DND-41 (cell line): Measurements from ENCODE around the gene MAP3K6.

Source experiments
- EZH2 ChIP-seq: IDR thresholded peaks from 3 replicates; pipeline ENCODE4 v1.6.1; 2012; ENCODE audit warnings: borderline replicate concordance, low read depth, mild to moderate bottlenecking, moderate library complexity, low read length, inconsistent platforms; ENCODE audit not compliant: severe bottlenecking
- TF ChIP-seq, protein P1 (sequence below): IDR thresholded peaks from 2 replicates; pipeline ENCODE4 v1.5.1; 2012; ENCODE audit warnings: borderline replicate concordance, low read length, moderate library complexity, mild to moderate bottlenecking; ENCODE audit not compliant: poor library complexity, severe bottlenecking; ENCODE audit errors: extremely low read depth

DNA sequence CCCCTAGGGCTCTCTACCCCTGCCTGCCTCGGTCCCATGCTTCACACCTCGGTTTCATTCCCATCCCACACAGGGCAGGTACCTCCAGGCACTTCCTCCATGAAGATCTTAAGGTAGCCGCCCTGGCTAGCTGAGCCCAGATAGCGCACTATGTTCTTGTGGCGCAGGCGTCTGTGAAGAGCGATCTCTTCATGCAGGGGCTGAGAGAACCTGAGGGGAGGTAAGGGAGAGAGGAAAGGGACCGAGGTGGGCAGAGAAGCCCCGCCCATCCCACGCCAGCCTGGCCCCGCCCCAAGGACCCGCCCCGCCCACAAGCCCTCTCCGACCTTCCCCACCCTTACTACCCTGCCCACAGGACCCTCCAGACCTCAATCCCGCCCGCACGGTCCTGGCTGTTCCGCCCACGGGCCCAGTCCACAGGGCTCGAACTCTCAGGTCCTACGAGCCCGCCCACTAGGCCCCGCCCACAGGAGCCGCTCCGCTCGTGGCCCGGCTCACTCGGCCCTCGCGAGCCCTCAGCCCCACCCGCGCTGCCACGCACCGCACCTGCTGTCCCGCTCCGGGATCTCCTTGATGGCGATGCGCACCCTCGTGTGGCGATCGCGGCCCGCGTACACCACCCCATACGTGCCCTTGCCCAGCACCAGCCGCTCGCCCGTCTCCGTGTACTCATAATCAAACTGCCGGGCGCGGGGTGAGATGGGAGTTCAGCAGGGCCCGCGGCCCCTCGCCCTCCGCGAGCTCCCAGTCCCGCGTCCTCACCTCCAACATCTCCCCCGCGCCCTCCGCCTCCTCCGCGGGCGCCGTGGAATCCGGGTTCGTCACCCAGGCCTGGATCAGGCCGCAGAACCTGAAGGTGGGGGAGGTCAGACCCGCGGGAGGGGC, 6.4 kb downstream of the MAP3K6 start:
- TF ChIP-seq, protein P1, sequence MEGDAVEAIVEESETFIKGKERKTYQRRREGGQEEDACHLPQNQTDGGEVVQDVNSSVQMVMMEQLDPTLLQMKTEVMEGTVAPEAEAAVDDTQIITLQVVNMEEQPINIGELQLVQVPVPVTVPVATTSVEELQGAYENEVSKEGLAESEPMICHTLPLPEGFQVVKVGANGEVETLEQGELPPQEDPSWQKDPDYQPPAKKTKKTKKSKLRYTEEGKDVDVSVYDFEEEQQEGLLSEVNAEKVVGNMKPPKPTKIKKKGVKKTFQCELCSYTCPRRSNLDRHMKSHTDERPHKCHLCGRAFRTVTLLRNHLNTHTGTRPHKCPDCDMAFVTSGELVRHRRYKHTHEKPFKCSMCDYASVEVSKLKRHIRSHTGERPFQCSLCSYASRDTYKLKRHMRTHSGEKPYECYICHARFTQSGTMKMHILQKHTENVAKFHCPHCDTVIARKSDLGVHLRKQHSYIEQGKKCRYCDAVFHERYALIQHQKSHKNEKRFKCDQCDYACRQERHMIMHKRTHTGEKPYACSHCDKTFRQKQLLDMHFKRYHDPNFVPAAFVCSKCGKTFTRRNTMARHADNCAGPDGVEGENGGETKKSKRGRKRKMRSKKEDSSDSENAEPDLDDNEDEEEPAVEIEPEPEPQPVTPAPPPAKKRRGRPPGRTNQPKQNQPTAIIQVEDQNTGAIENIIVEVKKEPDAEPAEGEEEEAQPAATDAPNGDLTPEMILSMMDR = no peak
- no peak for TF ChIP-seq EZH2
